SU-DHL-6 (cell line): ENCODE results near the gene ELMO1.

Source experiments
- EZH2phosphoT487 ChIP-seq: fragments of 200-600 bp; sonication (generic), shearing (Covaris generic); conservative IDR thresholded peaks from 2 replicates; pipeline ENCODE4 v1.6.1; 2018; ENCODE audit warnings: mild to moderate bottlenecking, antibody characterized with exemption, low read length, moderate library complexity, mixed read lengths
- TF ChIP-seq, protein P1 (sequence below): fragments of 200-600 bp; sonication (generic); IDR thresholded peaks from one replicate; pipeline ENCODE4 v1.5.1; 2017; ENCODE audit warnings: antibody characterized with exemption, mild to moderate bottlenecking, low read length, moderate library complexity; ENCODE audit not compliant: insufficient read depth, poor library complexity, severe bottlenecking

DNA sequence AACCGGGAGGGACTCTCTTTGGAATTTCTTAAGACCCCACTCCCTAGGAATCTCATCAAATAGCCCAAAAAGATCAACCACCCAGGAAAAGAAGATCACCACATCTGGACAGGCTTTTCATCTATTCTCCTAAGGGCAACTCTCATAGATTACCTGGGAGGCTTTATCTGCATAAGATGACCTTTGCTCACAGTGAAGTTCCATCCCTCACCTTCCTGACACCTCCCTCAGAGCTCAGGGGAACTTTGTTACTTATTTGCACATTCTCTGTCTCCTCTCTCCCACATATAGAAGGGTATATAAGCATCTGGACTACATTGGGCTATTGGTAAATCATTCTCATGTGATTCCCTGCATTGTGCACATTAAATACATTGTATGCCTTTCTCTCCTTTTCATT, 80.1 kb downstream of the ELMO1 start:
- TF ChIP-seq, protein P1, sequence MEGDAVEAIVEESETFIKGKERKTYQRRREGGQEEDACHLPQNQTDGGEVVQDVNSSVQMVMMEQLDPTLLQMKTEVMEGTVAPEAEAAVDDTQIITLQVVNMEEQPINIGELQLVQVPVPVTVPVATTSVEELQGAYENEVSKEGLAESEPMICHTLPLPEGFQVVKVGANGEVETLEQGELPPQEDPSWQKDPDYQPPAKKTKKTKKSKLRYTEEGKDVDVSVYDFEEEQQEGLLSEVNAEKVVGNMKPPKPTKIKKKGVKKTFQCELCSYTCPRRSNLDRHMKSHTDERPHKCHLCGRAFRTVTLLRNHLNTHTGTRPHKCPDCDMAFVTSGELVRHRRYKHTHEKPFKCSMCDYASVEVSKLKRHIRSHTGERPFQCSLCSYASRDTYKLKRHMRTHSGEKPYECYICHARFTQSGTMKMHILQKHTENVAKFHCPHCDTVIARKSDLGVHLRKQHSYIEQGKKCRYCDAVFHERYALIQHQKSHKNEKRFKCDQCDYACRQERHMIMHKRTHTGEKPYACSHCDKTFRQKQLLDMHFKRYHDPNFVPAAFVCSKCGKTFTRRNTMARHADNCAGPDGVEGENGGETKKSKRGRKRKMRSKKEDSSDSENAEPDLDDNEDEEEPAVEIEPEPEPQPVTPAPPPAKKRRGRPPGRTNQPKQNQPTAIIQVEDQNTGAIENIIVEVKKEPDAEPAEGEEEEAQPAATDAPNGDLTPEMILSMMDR: no peak
- TF ChIP-seq EZH2phosphoT487: no peak
